GM13977 (cell line): ENCODE results near the gene WDR49.

Experiments used
- DNase-seq: peaks from one replicate; pipeline ENCODE4 v3.0.0; 2012; ENCODE audit warnings: low spot score
- in situ Hi-C: fragments of 300-500 bp; cut with MboI; formaldehyde crosslinking; loops from one replicate; pipeline ENCODE4 v1.12.0; 2022; ENCODE audit warnings: low sequenced_read_pairs, low pct_unique_long_range_greater_than_20kb, mixed read lengths, inconsistent platforms; ENCODE audit not compliant: unreplicated experiment
- TF ChIP-seq, protein P1 (sequence below): IDR thresholded peaks from 2 replicates; pipeline ENCODE4 v1.5.1; 2012; ENCODE audit warnings: mild to moderate bottlenecking, control low read depth; ENCODE audit not compliant: insufficient read depth; ENCODE audit errors: extremely low read depth, missing control alignments

WDR49 gene

DNA sequence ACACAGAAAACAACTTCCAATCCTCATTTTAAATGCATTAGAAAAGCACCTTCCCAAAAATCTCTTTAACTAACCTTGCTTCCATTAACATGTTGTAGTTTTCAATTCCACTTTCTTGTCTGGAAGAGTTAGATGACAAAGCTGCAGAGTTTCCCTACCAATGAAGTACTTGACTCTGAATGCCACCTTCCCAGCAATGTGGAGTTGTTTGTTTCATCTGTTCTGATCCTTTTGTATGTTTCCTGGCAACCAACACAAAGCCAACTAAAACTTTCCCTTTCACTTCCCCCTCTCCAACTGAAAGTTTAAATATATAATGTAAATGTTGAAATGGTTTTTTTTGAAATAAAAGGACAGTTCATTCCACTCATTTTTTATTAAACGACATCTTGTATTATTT is at the start of gene WDR49:
TSS of gene WDR49 (minus strand) at position 183 of the 400 bp plus-strand sequence. CDS start 517 bp downstream, outside the sequence.
- no peak for DNase-seq
- in situ Hi-C loops: no loop called here
- TF ChIP-seq, protein P1, sequence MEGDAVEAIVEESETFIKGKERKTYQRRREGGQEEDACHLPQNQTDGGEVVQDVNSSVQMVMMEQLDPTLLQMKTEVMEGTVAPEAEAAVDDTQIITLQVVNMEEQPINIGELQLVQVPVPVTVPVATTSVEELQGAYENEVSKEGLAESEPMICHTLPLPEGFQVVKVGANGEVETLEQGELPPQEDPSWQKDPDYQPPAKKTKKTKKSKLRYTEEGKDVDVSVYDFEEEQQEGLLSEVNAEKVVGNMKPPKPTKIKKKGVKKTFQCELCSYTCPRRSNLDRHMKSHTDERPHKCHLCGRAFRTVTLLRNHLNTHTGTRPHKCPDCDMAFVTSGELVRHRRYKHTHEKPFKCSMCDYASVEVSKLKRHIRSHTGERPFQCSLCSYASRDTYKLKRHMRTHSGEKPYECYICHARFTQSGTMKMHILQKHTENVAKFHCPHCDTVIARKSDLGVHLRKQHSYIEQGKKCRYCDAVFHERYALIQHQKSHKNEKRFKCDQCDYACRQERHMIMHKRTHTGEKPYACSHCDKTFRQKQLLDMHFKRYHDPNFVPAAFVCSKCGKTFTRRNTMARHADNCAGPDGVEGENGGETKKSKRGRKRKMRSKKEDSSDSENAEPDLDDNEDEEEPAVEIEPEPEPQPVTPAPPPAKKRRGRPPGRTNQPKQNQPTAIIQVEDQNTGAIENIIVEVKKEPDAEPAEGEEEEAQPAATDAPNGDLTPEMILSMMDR: no peak

DNA sequence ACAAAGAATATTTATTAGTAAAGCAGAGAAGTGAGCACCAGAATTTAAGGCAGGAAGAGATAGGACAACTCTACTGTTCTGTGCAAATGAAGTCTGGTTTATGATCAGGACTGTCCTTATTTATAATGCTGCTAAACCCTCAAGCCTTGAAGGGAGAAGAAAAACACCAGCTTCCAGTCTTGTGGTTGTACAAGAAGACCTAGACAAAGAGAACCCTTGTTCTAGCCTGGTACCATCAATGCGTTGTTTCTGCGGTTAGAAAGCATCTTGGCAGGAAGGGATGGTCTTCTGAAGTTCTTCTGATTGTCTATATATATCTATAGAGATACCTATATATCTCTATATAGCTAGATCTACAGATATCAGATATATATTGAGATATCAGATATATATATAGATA is 47.2 kb upstream of the WDR49 start:
- no peak for DNase-seq
- in situ Hi-C loops: no loop called here
- TF ChIP-seq, protein P1: no peak

DNA sequence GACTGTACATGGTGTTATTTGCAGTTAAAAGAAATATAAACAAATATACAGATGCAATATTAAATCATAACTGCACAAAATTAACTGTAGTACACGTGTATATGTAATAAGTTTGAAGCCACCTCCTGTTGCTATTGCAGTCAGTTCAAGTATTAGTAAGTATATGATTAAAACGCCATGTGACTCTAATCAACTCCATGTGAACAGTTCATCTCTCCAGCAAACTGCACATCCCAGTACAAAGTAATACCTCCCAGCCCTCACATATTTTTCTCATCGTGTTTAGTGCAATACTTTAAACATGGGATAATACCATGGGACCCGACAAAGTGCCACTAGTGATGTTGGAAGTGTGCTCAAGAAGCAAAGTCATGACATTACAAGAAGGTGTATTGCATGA is 46.3 kb upstream of the WDR49 start:
- TF ChIP-seq, protein P1: no peak
- in situ Hi-C loops: no loop called here
- no peak for DNase-seq

DNA sequence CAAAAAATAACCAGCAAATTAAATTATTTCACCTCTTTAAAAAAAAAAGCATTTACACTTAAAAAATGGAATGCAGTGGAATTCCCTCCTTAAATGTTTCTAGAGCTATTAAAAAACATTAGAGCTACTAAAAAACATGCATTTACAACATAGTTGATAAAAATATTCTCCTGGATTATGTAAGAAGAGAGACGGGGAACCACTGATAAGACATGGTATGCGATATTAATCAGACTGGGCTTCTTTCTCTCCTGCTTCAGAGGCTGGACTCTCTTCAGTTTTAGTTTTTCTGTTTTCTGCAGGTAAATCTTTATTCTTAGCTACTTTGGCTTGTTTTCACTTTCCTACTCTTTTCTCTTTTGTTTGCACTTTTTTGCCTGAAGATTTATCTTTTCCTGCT is 40.4 kb upstream of the WDR49 start:
- in situ Hi-C loops: no loop called here
- DNase-seq: no peak
- TF ChIP-seq, protein P1: no peak

DNA sequence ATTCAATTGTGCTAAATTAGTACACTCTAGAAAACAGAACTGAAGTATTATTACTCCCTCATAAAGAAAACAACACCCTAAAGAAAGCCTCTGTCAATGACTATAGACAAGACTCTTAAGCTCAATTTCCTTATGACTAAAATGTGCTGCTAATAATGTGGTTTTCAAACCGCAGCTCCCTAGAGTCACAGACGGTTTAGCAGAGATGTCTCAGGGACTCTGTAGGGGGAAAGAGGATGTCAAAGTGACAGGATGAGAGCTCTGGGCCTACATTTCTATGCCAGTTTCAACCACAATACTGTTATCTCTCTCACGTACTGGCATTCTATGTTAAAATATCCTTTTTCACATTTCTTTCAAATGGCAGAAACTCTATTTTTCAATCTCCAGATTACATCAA is 37.6 kb upstream of the WDR49 start:
- DNase-seq: peak; percentile 62
- in situ Hi-C loops: no loop called here
- TF ChIP-seq, protein P1: no peak

DNA sequence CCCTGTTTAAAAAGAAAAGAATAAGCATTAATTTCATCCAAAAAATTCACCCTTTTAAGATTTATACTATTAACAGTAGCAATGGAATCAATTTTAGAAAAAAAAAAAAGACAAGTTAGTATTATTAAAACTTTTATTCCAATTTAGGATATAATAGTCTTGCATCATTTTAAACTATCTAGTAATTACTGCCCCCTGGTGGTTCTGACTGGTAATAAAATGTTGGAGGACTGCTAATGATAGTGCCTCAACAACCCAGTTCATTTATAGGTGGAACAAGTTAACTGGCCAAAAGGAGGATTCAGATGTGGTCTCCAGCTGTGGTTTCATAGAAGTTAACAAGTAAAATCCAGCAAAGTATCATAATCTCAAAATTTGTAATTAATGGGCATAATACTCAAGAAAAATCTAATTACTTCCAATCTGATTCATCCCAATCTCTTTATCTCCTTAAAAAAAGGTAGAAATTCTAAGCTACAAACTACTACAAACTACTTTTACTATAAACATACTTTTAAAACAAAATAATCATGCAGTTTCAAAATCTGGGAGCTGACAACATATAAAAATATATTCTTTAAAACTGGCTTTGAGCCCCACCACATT is 30.7 kb upstream of the WDR49 start:
- TF ChIP-seq, protein P1: peak; percentile 70
- in situ Hi-C loops: no loop called here
- DNase-seq: peak; percentile 13
